ENCODE data around the gene TNFRSF1B. TPM values are rescaled to one million over a fixed set of nuclear protein-coding genes. Genes with fewer than 3 reads are reported as not detected.

The TNFRSF1B gene
- total RNA-seq, 1 donor from 2014 or later, result 10.7 TPM

DNA sequence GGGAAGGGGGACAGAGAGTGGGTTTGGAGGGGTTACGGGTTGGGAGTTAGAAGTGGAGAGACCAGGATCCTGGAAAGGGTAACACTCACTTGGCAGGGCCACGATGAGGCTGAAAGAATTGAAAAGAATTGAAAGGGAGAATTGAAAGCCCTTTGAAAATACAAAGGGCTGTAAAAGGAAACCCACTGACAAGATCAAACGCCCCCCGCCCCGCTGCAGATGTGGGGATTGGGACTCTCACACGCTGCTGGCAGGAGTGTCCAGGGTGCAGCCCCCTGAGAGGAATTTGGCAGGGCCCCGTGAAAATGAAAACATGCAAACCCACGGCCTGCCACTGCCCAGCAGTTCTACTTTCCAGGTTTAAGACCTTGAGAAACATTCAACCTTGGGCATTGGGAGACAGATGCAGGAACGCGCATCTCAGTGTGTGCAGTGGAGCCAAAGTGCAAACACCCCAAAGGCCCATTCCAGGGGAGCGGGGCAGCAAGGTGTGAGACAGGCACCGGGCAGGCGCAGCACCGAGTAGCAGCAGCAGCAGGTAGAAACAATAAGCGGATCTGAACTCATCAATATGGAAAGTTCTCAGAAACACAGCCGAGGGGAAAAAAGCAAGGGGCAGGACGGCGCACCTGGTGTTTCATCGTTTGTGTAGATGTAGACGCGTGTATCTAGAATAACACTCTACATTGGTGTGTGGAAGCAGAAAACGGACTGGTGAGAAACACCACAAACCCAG lies 8.3 kb upstream of the TNFRSF1B start:
- no peak for DNase-seq

DNA sequence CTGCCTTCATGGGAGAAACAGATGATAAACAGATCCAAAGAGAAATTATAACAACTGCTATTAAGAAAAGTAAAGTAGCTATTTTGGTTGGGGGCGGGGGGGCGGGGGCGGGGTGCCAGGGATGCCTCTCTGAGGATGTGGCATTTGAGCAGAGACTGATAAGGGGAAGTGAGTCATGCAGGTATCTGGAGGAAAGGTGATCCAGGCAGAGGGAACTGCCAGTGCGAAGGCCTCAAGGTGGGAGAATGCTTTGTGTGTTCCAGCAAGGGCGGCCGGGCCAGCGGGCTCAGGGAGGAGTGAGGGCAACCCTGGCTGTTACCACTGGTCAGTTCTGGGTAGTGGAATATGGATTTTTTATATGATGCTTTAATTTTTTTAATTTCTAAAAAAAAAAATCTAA lies 7.0 kb upstream of the TNFRSF1B start:
- DNase-seq, result no peak

DNA sequence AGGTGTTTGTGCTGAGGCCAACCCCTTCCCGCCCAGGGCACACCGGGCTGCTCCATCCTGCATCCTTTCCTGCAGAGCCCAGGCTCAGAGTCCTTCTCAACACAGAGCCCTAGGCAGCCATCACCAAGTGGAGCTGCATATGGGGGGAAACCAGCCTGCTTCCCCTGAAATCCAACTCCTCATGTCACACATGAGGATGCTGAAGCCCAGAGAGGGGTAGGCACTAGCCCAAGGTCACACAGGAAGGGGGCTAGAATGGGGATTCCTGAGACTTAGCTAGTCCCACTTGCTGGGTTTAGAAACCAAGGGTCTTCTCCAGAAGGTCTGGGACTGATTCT lies 5.5 kb upstream of the TNFRSF1B start:
- DNase-seq, result no peak

DNA sequence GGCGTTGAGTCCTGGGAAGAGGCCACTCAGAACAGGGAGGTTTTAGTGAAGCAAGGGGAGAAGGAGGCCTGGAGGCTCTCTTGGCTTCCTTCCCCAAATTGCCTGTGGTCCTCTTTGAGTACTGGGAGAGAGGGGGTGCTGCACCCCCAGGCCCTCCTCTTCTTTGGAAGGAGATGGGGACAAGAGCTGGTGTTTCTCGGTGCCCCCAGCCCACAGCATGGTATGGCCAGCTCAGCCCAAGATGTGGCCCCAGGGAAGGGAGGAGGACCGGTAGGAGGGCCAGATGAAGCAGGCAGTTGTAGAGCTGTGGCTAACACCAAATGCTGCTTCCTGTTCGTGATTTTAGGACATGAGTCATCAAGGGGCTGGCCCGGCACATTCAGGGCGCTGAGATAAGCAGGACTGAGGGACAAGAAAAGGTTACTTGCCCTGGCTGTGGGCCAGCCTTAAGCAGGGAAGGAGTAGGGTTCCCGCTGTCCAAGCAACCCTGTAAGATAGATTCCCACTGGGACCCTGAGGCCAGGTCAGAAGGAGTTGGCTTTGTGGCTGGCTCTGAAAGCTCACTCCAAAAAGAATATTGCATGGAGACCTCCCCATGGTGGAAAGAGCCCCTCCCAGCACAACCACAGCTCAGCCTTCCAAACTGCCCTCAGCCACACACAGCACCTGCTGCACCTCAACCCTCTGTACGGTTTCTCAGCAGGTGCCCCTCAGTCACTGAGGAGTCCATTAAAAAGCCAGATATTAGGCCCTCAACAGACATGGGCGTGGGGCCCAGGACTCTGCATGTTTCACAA lies 4.9 kb upstream of the TNFRSF1B start:
- peak; percentile 40 for DNase-seq

DNA sequence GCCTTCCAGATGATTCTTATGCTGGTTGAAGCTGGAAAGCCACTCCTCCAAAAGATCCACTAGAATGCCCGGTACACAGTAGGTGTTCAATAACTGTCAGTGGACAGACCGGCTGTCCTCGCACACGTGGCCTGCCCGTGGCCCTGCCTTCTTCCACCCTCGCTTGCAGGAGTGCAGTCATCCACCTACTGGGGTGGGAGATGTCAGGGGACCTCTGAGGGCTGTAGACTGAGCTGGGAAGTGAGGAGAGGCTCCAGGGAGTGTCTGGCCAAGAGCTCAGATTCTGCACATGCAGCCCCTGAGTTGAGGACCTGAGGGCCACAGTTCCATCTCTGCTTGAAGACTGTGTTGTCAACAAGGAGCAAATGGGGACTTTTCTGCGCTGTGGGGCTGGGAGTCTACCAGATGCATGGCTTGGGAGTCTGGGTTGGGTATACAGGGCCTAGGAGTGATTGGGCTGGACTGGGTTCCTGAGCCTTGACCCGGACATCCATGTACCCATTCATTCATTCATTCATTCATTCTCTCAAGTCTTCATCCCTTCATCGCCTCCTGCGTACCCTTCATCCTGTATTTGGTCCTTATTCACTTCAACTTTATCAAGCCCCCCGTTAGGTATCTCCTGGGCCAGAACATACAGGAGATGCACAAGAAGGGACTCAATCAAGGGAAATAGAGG lies 4.2 kb upstream of the TNFRSF1B start:
- DNase-seq, result no peak

DNA sequence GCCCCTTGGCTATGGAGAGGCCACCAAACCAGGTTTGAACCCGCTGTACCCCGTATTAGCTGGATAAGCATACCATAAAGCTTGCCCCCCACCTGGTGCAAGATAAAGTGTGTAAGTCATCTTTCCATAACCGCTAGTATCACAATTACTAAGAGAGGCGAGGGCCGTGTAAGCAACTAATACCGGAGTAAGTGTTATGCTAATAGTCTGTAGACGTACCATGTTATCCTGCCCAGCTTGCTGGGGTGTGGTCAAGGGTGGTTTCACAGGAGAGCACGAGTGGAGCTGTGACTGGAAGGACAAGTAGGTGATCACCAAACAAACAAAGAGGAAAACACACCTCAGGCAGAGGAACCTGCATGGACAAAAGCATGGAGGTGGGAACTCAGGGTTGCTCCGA lies 3.6 kb upstream of the TNFRSF1B start:
- DNase-seq, result no peak

DNA sequence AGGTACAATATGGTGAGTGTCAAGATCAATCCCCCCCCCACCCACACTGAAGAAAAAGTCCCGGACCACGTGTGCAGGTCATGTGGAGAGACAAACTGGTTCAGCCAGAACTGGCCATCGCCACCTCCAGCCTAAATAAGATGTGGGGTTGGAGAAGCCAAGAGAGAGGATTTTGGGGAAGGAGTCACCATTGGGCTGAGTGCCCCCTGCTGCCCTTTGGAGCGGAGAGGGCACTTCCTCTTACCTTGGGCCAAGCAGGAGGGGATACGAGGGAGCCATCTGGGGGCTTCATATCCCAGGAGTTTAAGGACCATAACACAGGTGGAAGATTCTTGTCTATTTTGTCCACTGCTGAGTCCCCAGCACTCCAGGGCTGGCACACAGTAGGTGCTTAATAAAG lies 2.6 kb upstream of the TNFRSF1B start:
- no peak for DNase-seq

DNA sequence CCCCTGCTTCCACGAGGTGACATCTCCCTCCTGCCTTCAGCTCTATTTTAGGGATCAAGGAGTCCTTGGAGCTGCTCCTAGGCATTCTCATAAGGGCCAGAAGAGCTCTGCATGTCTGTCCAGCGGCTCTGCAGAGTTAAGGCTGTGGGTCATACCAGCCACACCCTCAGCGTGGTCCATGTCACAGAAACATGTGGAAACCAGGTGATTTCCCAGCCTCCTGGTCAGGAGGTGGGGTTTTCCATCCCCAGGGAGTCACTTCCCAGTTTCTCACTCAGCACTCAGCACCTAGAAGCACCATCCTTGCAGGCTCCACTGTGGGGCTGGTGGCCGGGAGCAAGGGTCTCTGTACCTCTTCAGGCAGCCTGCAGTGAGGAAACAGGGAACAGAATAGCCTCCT lies 1.4 kb upstream of the TNFRSF1B start:
- no peak for DNase-seq

DNA sequence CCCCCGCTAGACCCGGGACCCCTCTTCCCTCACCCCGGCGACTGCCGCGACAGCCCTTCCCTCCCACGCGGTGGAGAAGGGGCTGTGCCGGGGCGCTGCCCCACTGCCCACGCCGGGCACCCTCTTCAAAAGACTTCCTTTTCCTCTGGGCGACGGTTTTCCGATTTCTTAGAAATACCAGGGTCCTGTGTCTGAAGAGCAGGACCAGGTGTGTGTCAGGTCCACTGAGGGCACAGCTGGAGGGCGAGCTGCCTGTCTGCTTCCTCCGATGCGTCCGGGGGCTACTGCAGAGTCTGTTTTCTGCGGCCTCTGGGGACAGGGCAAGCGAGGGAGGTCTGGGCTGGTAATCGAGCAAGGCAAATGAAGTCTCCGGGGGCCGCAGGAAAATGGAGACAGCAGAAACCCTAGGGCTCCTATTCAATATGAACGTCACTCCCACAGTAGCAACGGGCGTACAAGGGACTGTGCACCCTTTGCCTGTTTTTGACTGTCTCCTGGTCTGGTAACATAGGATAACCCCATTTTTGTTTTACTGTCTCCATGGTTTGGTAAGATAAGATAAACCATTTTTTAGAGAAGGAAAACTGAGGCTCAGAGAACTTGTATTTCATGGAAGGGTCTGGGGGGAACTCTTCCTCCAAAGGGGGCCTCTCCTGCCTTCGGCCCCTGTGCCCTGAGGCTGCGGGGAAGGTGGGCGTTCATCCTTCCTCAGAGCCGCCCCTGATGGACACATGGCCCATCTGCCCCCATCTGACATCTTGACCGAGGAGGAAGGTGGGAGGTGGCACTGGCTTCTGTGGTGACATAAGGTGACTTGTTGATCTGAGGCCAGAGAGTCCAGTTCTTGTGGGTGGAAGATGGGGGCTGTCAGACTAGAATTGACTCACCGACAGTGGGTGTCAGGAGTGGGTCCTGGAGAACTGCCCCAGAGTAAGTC lies 970 bp downstream of the TNFRSF1B start:
- no peak for DNase-seq

DNA sequence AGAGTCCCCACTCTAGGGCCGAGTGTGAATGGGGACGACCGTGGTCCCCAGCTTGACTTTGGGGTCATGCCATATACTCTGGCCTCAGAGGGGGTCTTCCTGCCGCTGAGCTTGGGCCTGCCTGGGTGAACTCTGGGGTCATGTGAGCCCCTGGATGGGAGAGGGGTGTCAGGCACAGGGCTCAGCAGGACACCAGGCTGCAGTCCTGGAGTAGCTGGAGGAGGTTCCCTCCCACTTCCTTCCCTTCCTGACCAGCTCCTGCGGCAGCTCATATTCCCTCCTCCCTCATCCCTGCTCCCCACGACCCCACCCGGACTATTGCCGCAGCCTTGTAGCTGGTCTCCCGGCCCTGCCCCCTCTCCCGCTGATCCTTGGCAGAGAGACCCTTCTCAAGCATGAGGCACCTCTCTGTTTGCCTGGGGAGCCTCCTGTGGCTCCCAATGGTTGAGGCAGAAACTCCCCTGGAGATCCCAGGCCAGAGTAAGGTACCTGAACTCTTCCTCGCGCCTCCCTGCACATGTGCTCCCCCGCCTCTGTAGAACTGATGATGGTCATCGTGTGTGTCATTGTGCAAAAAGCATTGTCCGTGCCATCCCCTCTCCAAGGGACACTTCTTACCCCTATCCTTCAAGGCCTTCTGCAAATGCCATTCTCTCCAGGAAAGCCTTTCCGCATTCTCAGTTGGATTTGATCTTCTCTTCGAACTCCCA lies 1.8 kb downstream of the TNFRSF1B start:
- DNase-seq, result no peak

DNA sequence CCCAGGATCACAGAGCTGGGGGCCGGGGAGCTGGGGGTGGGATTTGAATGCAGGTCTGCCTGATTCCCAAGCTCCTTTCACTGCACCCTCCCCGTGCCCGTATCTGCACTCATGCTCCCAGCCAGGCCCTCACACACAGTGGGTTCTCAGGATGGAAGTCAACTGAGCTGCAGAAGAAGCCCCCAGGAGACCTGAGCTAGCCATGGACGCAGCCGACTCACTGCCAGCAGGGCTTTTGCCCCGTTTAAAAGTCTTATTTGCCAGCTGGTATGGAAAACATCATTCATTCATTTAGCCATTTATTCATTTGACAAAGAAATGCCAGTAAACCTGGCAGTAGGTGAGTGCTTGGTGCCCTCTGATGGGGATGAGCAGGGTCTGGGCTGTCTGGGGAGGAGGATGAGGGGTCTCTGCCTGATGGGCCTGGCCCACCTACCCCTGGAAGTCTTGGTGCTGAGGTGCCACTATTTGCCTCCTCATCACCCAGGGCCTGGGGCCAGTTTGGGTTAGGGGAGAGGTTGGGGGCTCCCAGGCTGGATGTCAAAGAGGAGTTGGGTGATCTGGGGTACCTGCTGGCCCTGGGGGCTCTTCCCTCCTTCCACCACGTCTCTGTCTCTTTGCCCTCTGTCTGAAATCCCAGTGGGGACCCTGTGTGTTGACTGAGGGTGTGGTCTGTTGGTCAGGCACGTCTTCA lies 2.8 kb downstream of the TNFRSF1B start:
- DNase-seq, result no peak

DNA sequence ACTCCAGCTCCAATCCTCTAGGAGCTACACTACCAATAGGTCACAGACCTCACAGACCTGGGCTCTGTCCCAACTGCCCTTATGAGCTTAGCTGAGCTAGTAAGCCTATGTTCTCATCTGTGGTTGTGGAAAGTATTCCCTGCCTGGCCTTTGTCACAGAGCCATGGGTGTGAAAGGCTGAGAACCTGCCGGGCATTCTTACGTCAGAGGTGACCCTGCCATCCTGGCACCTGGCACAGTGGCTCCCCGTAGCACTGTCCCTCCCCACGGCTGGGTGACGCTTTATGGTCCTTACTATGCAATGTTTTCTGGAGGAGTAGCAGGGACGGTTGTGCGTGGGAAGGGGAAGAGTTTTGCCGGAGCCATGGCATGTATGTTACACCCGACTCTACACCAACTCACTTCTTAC lies 3.5 kb downstream of the TNFRSF1B start:
- DNase-seq, result no peak

DNA sequence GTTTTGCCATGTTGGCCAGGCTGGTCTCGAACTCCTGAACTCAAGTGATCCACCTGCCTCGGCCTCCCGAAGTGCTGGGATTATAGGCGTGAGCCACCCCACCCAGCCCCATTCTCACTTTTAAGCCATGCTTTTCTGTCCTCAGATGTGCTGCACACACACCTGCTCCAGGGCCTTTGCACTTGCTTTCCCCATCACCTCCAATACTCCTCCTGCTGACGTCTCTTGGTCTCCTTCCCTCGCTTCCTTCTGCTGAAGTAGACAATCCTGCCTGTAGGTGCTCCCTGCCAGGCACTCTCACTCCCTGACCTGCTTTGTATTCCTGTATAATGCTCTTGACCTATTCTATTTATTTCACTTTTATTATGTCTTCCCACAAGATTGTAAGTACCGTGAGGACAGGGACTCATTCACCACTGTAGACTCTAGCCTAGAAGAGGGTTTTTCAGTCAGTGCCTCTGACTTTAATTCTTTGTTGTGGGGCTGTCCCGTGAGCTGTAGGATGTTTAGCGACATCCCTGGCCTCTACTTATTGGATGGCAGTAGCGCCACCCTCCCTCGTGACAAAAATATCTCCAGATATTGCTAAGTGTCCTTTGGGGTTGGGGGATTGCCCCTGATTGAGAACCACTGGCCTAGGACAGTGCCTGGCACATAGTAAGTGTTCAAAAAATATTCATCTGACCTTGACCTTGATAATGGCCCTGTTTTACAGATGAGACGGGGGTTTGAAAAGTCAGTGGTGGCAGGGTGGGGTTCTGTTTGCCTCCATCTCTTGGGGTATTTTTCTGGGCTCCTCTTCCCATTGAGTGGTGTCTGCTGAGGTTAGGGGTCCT lies 4.6 kb downstream of the TNFRSF1B start:
- DNase-seq, result no peak

DNA sequence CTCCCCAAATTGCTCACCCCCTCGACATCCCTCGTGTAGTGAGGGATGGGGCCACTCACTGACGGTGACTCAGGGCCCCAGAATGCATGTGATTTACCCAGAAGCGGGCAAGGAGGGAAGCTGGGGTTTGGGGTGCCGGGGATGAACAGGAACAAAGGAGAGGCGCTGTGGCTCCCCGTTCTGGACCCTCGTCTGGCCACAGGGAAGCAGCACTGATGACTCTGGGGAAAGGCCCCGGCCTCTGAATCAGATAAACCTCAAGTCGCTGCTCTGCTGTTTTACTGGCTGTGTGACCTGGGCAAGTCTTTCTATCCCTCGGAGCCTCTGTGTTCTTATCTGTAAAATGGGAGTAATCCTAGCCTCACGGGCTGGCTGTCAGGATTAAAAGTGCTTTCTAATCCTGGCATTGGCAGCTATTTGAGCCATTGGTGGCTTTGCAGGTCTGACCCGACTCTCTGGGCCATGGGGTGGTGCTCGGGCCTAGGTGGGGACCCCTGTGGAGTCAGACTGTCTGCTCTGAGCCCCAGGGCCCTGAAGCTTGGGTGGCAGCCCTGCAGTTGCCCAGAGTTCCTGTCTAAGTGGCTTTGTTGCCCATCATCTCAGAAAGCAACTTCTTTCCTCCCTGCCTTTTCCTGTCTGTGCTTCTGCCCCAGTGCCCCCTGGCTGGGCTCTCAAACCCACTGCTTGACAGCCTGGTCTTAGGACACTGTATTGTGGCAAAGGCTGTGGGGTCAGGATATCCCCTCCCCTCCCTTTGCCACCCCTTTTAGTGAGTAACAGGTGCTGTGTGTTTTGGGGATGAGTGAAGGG lies 5.5 kb downstream of the TNFRSF1B start:
- DNase-seq, result no peak

DNA sequence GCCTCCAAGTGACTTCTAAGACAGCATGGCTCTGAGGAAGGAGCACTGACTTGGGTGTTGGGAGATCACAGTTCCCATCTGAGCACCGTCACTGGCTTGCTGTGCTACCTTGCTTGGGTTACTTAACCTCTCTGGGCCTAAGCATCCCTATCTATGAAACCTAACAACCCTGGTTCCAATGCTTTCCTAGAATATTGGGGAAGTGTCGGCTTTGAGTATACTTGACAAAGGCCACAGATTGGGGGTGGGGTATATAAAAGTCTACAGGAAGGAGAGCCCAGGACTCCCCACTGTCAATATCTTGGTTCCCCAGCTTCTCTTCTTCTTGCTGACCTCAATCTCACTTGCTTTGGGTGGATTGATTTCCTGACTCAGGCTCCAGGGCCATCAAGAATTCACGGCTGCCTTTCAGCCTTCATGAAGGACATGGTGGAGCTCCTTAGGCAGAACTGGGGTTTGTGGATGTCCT lies 6.3 kb downstream of the TNFRSF1B start:
- no peak for DNase-seq

DNA sequence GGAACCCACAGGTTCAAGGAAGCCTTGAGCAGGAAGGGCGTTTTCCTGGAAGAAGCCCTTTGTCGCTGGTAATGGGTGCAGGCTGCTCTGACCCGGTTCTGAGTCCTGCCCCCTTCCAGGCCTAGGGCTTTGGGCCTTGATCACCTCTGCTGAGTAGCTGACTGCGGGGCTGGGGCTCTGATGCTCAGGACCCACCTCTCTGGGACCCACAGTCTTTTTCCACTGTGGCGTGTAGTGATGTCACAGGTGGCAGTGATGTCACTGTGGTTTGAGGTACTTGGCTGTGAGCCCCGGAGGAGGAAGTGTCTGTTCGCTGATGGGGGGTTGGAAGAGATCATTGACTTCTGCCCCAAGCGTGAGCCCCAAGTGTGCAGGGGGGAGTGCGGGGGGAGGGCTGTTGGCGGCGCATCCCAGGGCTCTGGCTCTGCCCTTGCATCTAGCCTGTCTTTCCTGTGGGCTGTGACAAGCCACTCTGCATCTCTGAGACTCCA lies 6.9 kb downstream of the TNFRSF1B start:
- DNase-seq, result no peak

DNA sequence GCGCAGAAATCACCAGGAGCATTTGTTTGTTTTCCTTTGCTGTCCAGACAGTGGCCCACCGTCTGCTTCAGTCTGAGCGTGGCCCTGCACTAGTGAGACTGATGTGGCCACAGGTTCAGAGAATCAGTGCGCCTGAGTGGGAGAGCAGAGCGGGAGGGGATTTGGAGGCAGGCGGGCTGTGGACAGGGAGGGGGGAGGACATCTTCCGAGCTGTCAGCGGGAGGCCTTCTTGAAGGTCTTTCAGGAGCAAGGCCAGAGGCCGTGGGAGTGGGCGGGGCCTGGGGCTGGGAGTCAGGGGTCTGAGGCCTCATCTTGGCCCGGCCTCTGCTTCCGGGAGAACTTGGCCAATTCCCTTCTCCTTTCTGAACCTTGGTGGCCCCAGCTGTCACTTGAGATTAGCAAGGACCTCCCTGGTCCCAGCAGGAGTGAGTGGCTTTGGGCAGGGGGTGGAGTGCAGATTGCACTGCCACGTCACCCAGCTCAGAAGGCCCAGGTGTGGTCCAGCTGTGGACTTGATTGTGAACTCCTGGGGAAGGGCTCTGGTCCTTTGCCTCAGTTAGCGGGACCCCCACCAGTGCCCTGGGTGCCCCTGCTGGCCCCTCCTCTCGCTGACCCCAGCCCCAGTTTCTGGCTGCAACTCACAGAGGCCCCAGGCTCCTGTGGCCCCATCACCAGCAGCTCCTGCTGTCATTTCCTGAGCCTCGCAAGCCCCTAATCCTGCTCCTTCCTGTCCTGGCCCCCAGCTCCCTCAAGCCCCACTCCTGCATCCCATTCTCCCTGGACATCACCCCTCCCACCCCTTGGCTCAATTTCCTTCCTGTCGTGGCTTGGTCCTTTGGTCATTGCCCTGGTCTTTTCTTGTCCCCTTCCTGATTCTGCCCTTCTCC lies 8.4 kb downstream of the TNFRSF1B start:
- DNase-seq, result peak; percentile 36
